Stimulated activated CD8-positive, alpha-beta memory T cell treated with anti-CD3 and anti-CD28 coated beads, Interleukin-12 subunit alpha, Interleukin-12 subunit beta, amount 100 ng/mL, for 4 hours (primary cell): ENCODE results near the gene FBXO17.
"Not testable (repeated sequence)": the region's sequence is repeated elsewhere in the genome, so short reads cannot be mapped to it uniquely, and the experiment has no call there.

Experiments
- DNase-seq: peaks from one replicate; pipeline ENCODE4 v3.0.0-alpha.2; 2020; ENCODE audit warnings: low read depth

The FBXO17 gene

DNA sequence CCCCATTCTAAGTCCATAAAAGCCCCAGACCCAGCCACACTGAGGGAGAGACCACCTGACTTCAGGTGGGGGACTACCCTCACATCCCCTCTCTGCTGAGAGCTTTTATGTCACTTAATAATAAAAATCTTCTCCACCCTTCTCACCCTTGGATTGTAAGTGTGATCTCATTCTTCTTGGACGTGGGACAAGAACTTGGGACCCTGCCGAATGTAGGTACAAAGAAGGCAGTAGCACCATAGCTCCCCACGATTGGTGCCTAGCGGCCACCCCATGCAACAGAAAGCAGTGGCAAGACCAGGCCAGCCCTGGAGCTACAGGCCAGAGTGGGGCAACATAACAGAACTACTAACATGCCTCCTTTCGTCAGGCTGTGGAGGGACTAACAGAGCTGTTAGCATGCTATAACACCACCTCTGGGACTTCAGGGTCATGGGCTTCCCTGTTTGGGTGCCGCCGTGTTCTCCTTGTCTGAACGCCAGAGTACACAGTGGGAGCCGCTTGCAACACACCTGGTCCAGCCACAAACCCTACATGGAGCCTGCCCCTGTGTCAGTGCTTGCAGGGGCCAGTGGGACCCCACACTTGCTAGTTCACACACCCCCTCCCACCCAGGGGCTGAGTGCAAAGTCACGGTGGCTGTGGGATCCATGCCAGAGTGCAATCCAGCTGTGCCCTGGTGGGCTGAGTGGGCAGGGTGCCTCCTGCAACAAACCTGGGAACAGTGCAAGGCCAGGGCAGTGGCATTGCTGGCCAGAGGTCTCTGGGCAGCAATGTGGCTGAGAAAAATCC lies 5.2 kb upstream of the FBXO17 start:
- no peak for DNase-seq

GRCh38 chr19:38979812-38980211 lies 4.3 kb upstream of the FBXO17 start:
- no peak for DNase-seq

- no peak for DNase-seq
Observed at GRCh38 chr19:38978326-38978689, 2.8 kb upstream of the FBXO17 start.

DNA sequence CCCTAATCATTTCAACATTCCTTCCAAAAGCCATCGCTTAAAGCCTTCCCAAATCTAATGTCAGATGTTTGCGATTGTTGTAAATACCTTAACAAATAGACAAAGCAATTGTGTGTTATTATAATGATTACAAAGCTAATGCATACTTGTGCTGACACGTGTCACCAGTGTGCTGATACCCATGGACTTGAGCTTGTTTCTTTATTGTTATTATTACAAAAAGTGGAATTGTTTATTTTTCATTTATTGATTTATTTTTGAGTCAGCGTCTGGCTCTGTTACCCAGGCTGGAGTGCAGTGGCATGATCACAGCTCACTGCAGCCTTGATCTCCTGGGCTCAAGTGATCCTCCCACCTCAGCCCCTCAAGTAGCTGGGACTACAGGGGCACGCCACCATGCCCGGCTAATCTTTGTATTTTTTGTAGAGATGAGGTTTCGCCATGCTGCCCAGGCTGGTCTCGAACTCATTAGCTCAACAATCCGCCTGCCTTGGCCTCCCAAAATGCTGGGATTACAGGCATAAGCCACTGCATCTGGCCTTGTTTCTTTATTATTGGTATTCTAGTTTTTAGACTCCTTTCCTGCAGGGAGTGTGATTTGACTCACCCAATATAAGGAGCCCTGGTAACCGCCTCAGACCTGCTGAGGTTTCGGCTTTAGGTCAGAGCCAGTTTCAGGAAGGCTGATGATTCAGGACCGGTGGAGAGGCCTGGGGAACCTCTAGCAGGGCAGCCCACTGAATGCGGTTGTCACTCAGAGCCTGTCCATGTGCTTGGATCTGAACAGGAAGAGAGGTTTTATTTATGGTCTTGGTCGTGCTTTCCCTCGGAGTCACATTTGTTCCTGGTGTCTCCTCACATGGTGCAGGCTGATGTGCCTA lies 2.1 kb upstream of the FBXO17 start:
- no peak for DNase-seq

DNA sequence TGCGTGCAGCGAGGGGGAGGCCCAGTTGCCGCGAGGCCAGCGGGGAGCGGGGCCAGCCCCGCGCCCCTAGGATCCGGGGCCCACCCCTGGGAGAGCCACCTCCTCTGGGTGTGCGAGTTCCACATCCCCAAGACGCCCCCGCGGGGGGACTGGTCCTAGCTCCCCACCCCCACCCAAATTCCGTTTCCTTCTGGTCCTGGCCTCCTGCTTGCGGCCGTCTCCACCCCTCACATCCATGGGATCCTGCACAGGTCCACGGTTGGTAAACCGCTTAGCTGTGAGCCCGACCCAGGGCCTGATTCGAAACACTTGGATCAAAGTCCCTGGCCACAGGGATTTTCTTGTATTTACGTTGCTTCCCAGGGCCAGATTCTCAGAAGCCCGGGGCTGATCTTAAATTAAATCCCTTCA lies 324 bp upstream of the FBXO17 start:
- no peak for DNase-seq

GRCh38 chr19:38974624-38975213 lies 823 bp downstream of the FBXO17 start:
- no peak for DNase-seq

GRCh38 chr19:38971672-38972071 lies 3.9 kb downstream of the FBXO17 start:
- no peak for DNase-seq

- DNase-seq: no peak
Observed at GRCh38 chr19:38970664-38971532, 4.6 kb downstream of the FBXO17 start.

- not testable (repeated sequence) for DNase-seq
Observed at GRCh38 chr19:38966149-38966548, 9.4 kb downstream of the FBXO17 start.

DNA sequence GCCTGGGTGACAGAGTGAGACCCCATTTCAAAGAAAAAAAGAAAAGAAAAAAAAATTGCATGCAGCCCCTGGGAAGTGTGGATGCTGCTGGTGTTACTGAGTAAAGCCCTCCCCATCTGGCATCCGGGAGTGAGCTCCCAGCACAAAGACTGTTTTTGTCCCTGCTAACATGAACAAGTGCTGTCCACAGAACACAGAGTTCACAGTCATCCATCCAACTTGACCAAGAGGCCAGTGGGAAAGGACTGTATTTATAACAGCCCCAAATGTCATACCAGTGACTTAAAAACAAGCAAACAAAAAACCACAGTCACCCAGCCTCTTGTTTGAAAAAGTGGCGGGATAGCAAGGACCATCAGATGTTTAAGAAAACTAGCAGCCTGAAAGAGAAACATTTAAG lies 10.8 kb downstream of the FBXO17 start:
- no peak for DNase-seq

GRCh38 chr19:38959618-38960017 lies 15.9 kb downstream of the FBXO17 start:
- DNase-seq: no peak

DNA sequence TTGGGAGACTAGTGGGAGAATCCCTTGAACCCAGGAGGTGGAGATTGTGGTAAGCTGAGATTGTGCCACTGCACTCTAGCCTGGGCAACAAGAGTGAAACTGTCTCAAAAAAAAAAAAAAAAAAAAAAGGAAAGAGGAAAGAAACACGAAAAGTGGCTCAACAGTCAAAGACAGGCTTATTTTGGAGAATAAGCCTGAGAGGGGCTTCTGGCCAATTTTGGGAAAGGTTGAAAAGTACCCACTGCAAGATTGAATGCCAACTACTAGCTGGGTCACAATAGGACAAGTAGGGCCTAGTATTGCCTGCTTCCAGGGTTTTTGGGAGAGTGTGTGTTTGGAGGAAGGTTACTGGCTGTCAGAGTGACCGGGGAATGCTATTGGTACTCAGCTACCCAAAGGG lies 17.2 kb downstream of the FBXO17 start:
- DNase-seq: no peak

- no peak for DNase-seq
Observed at GRCh38 chr19:38956264-38956663, 19.3 kb downstream of the FBXO17 start.

GRCh38 chr19:38953677-38954076 lies 21.9 kb downstream of the FBXO17 start:
- DNase-seq: no peak

DNA sequence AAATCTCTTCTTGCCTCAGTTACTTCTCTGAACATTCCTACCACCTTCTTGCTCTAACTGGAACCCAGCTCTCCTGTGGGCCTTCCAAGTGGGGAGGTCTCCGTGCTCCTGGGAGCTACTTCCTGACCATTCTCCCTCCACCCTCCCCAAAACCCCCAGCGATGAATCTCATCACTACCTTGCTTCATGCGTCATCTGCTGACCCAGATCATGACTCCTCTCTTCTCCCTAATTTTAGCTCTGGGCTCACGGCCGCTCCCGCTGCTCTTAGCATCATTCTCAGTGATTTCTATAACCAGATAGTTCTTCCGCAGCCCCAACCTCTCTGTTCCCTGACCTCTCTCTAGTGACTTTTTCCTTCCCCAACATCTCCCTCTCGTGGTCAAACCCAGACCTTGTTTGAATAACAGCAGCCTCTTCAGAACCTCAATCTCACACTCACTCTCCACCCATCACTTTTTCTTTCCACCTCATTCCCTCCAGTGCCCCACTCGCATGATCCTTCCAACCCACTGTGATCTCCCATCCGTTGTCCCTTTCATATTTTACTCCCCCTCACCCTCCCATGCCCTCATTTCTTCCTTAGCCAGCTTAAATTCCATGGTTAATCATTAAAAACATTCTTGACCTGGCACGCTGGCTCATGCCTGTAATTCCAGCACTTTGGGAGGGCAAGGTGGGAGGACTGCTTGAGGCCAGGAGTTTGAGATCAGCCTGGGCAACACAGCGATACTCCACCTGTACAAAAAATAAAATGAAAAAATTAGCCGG lies 23.0 kb downstream of the FBXO17 start:
- no peak for DNase-seq

DNA sequence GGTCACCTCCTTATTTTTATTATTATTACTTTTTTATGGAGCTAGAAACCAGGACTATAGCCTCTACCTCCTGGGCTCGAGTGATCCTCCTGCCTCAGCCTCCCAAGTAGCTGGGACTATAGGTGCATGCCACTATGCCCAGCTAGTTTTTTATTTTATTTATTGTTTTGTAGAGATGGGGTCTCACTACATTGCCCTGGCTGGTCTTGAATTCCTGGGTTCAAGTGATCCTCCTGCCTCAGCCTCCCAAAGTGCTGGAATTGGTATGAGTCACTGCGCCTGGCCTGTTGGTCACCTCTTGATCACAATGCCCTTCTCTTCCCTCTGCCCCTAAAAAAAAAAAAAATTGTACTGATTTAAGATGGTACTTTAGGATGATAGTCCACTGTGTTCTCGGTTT lies 24.4 kb downstream of the FBXO17 start:
- DNase-seq: no peak

GRCh38 chr19:38949580-38950367 lies 25.8 kb downstream of the FBXO17 start:
- DNase-seq: peak; percentile 72

DNA sequence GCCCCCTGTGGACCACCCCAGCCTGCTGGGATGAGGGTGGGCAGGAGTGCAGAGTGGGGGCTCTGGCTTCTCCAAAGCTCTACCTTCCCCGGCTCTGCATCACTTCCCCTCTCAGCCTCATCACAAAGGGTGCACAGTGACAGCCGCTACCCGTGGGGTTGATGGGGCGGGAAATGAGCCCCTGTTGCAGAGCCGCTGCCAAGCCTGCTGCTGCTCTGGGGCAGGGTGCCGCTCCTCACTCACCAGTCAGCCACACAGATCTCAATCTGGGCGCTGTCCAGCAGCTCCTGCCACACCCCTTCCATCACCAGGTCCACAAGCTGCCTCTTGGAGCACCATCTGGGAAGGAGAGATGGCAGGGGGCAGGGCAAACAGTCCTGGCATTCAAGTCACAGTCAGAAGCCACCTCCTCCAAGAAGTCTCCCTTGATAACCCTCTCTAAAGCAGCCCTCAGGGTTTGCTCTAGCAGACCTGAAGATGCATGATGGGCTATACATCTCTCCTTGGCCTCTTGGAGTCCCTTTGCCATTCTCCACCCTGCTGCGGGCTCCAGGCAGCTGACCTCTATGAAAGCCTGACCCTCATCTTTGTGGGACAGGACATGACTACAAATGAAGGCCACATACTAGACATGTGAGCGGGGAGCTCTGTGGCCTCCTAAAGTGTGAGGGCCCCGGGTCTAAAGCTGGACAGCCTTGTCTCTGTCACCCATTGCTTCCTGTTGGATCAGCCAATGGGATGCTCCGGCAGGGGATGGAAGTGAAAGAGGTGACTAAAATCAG lies 29.1 kb downstream of the FBXO17 start:
- DNase-seq: no peak

GRCh38 chr19:38945562-38946228 lies 29.8 kb downstream of the FBXO17 start:
- DNase-seq: no peak
